Neural progenitor cell (in vitro differentiated cells): Measurements from ENCODE around the gene DNMT3B. TPM values are rescaled to one million over a fixed set of nuclear protein-coding genes. Genes with fewer than 3 reads are reported as not detected.

Source experiments
- DNase-seq: peaks from one replicate; pipeline ENCODE4 v3.0.0-alpha.2; 2016; ENCODE audit warnings: low spot score
- H2AFZ ChIP-seq: fragments of 200-600 bp; sonication (generic); replicated peaks from 2 replicates; pipeline ENCODE4 v1.6.1; 2016; ENCODE audit warnings: antibody characterized with exemption
- H3F3A ChIP-seq: fragments of 200-600 bp; sonication (generic); 2 replicates; pipeline ENCODE4 v1.6.1; 2016; ENCODE audit warnings: antibody characterized with exemption, low read depth
- H3K27ac ChIP-seq: fragments of 200-600 bp; sonication (generic); 2 replicates; pipeline ENCODE4 v1.5.1; 2016; ENCODE audit warnings: mild to moderate bottlenecking
- H3K27me3 ChIP-seq: fragments of 200-600 bp; sonication (generic); 2 replicates; pipeline ENCODE4 v1.6.1; 2016; ENCODE audit warnings: mild to moderate bottlenecking, moderate library complexity
- H3K36me3 ChIP-seq: fragments of 200-600 bp; sonication (generic); 2 replicates; pipeline ENCODE4 v1.5.1; 2016
- H3K4me1 ChIP-seq: fragments of 200-600 bp; sonication (generic); 2 replicates; pipeline ENCODE4 v1.6.1; 2016; ENCODE audit warnings: mixed run types
- H3K4me2 ChIP-seq: fragments of 200-600 bp; sonication (generic); 2 replicates; pipeline ENCODE4 v1.6.1; 2016
- H3K4me3 ChIP-seq: fragments of 200-600 bp; sonication (generic); 2 replicates; pipeline ENCODE4 v1.5.1; 2016
- H3K79me2 ChIP-seq: fragments of 200-600 bp; sonication (generic); 2 replicates; pipeline ENCODE4 v1.6.1; 2016; ENCODE audit warnings: low read depth
- H3K9ac ChIP-seq: fragments of 200-600 bp; sonication (generic); 2 replicates; pipeline ENCODE4 v1.6.1; 2016
- H3K9me3 ChIP-seq: fragments of 200-600 bp; sonication (generic); 2 replicates; pipeline ENCODE4 v1.5.1; 2016; ENCODE audit warnings: low read depth
- H4K20me1 ChIP-seq: fragments of 200-600 bp; sonication (generic); 2 replicates; pipeline ENCODE4 v1.6.1; 2016; ENCODE audit warnings: low read depth
- H3K27ac Mint-ChIP-seq: 3 replicates; pipeline ENCODE4 v1.8.0; 2021; ENCODE audit warnings: mixed read lengths
- H3K27me3 Mint-ChIP-seq: 2 replicates; pipeline ENCODE4 v1.8.0; 2022; ENCODE audit warnings: low read depth, mild to moderate bottlenecking, inconsistent platforms, moderate library complexity, mixed read lengths; ENCODE audit not compliant: insufficient read depth
- H3K36me3 Mint-ChIP-seq: 3 replicates; pipeline ENCODE4 v1.8.0; 2021; ENCODE audit warnings: mixed read lengths
- H3K4me1 Mint-ChIP-seq: 3 replicates; pipeline ENCODE4 v1.8.0; 2021; ENCODE audit warnings: mixed read lengths
- H3K4me3 Mint-ChIP-seq: 3 replicates; pipeline ENCODE4 v1.8.0; 2021; ENCODE audit warnings: mild to moderate bottlenecking, moderate library complexity, mixed read lengths
- H3K9me3 Mint-ChIP-seq: 3 replicates; pipeline ENCODE4 v1.8.0; 2020; ENCODE audit warnings: mixed read lengths
- CTCF ChIP-seq: fragments of 200-600 bp; sonication (generic); IDR thresholded peaks from 2 replicates; pipeline ENCODE4 v1.5.1; 2017; ENCODE audit warnings: antibody characterized with exemption, mild to moderate bottlenecking
- EZH2 ChIP-seq: fragments of 200-600 bp; sonication (generic); IDR thresholded peaks from 2 replicates; pipeline ENCODE4 v1.6.1; 2017; ENCODE audit warnings: antibody characterized with exemption, mild to moderate bottlenecking, moderate library complexity
- EZH2phosphoT487 ChIP-seq: fragments of 200-600 bp; sonication (generic); IDR thresholded peaks from 2 replicates; pipeline ENCODE4 v1.6.1; 2017; ENCODE audit warnings: antibody characterized with exemption
- total RNA-seq: library from RNA; depleted of rRNA; stranded (reverse); fragments of >200 nt; gene quantifications from 2 replicates; pipeline ENCODE4 v1.2.3, GENCODE V29; 2015; ENCODE audit warnings: low replicate concordance

The DNMT3B gene
- total RNA-seq, 1 donor from 2014 or later = 114 TPM

DNA sequence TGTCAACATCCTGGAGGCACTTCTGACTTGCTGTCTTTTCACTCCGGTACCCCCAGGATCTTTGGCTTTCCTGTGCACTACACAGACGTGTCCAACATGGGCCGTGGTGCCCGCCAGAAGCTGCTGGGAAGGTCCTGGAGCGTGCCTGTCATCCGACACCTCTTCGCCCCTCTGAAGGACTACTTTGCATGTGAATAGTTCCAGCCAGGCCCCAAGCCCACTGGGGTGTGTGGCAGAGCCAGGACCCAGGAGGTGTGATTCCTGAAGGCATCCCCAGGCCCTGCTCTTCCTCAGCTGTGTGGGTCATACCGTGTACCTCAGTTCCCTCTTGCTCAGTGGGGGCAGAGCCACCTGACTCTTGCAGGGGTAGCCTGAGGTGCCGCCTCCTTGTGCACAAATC lies 45.5 kb downstream of the DNMT3B start:
- no peak overlapping the region for H2AFZ ChIP-seq
- H3K27ac ChIP-seq = peak overlapping the region; percentile 49
- H3K27ac Mint-ChIP-seq = peak overlapping the region; percentile 16
- H3K4me3 Mint-ChIP-seq = no peak overlapping the region
- H3K4me2 ChIP-seq = peak overlapping the region; percentile 55
- TF ChIP-seq CTCF = no peak
- H3K27me3 Mint-ChIP-seq = no peaks in the 10 kb centered on the region
- H3K4me3 ChIP-seq = no peak overlapping the region
- no peaks in the 10 kb centered on the region for H3K27me3 ChIP-seq
- H3K36me3 ChIP-seq = peaks cover 8% of the 10 kb centered on the region
- peak; percentile 90 for DNase-seq
- H3K9me3 ChIP-seq = no peaks in the 10 kb centered on the region
- H3K79me2 ChIP-seq = no peaks in the 10 kb centered on the region
- peaks cover 18% of the 10 kb centered on the region for H3K4me1 ChIP-seq
- H3K9ac ChIP-seq = no peak overlapping the region
- peaks cover 25% of the 10 kb centered on the region for H3K4me1 Mint-ChIP-seq
- H3F3A ChIP-seq = peaks cover 68% of the 10 kb centered on the region
- H4K20me1 ChIP-seq = peaks cover 48% of the 10 kb centered on the region
- H3K36me3 Mint-ChIP-seq = peaks cover 22% of the 10 kb centered on the region
- no peaks in the 10 kb centered on the region for H3K9me3 Mint-ChIP-seq

GRCh38 chr20:32808438-32808837 lies 46.3 kb downstream of the DNMT3B start:
- Histone ChIP-seq H3K4me1 (peaks cover 18% of the 10 kb centered on the region), H3K27ac (peak overlapping the region; percentile 49), H3K9me3 (no peaks in the 10 kb centered on the region), H2AFZ (no peak overlapping the region), H3K27me3 (no peaks in the 10 kb centered on the region), H4K20me1 (peaks cover 46% of the 10 kb centered on the region), H3K4me2 (no peak overlapping the region), H3K79me2 (no peaks in the 10 kb centered on the region), H3K4me3 (no peak overlapping the region), H3F3A (peaks cover 64% of the 10 kb centered on the region), H3K9ac (no peak overlapping the region), H3K36me3 (peaks cover 4% of the 10 kb centered on the region)
- H3K4me3 Mint-ChIP-seq = peak overlapping the region; percentile 64
- H3K9me3 Mint-ChIP-seq = no peaks in the 10 kb centered on the region
- DNase-seq = no peak
- peaks cover 25% of the 10 kb centered on the region for H3K4me1 Mint-ChIP-seq
- no peaks in the 10 kb centered on the region for H3K27me3 Mint-ChIP-seq
- TF ChIP-seq EZH2phosphoT487 = no peak
- no peak for TF ChIP-seq EZH2
- TF ChIP-seq CTCF = no peak
- peak overlapping the region; percentile 70 for H3K27ac Mint-ChIP-seq
- H3K36me3 Mint-ChIP-seq = peaks cover 15% of the 10 kb centered on the region

DNA sequence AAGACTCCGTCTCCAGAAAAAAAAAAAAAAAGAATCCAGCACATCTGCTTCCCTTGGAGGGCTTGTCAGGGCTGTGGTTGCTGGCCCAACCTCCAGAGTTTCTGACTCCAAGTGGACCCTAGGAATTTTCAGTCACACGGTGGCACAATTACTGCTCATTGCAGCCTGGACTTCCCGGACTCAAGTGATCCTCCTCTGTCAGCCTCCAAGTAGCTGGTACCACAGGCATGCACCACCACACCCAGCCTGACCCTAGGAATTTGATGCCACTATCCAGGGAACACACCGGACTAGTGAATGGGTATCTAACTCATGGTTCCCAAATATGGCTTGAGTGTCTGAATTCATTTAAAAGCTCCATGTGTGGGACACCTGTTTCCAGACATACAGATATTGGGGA lies 47.7 kb downstream of the DNMT3B start:
- Histone ChIP-seq H3F3A (peaks cover 56% of the 10 kb centered on the region), H3K27me3 (no peaks in the 10 kb centered on the region), H2AFZ (no peak overlapping the region), H3K27ac (no peak overlapping the region), H3K36me3 (peaks cover 4% of the 10 kb centered on the region), H3K79me2 (no peaks in the 10 kb centered on the region), H3K9me3 (no peaks in the 10 kb centered on the region), H3K4me3 (no peak overlapping the region), H3K9ac (no peak overlapping the region), H3K4me2 (no peak overlapping the region), H4K20me1 (peaks cover 34% of the 10 kb centered on the region), H3K4me1 (peaks cover 18% of the 10 kb centered on the region)
- no peak for DNase-seq
- Mint-ChIP-seq H3K9me3 (no peaks in the 10 kb centered on the region), H3K27ac (no peak overlapping the region), H3K4me3 (no peak overlapping the region), H3K27me3 (peaks cover 2% of the 10 kb centered on the region), H3K4me1 (peaks cover 25% of the 10 kb centered on the region), H3K36me3 (peaks cover 7% of the 10 kb centered on the region)
- no peak for TF ChIP-seq CTCF
- TF ChIP-seq EZH2 = no peak
- TF ChIP-seq EZH2phosphoT487 = no peak

GRCh38 chr20:32810941-32811340 lies 48.8 kb downstream of the DNMT3B start:
- no peak overlapping the region for H3K9ac ChIP-seq

More at GRCh38 chr20:32810941-32811340, 48.8 kb downstream of the DNMT3B start:
- no peak overlapping the region for H3K4me2 ChIP-seq
- DNase-seq = no peak
- H3K27ac ChIP-seq = peak overlapping the region; percentile 36
- H3K4me1 Mint-ChIP-seq = peaks cover 25% of the 10 kb centered on the region
- no peaks in the 10 kb centered on the region for H3K27me3 ChIP-seq
- peaks cover 18% of the 10 kb centered on the region for H3K4me1 ChIP-seq
- H3K9me3 ChIP-seq = no peaks in the 10 kb centered on the region
- H3K4me3 Mint-ChIP-seq = no peak overlapping the region
- no peak overlapping the region for H3K27ac Mint-ChIP-seq
- H2AFZ ChIP-seq = no peak overlapping the region
- TF ChIP-seq CTCF (no peak), EZH2phosphoT487 (no peak), EZH2 (no peak)
- peaks cover 23% of the 10 kb centered on the region for H4K20me1 ChIP-seq
- H3K79me2 ChIP-seq = no peaks in the 10 kb centered on the region
- peaks cover 2% of the 10 kb centered on the region for H3K27me3 Mint-ChIP-seq
- H3K36me3 Mint-ChIP-seq = peaks cover 7% of the 10 kb centered on the region
- no peak overlapping the region for H3K4me3 ChIP-seq
- peaks cover 4% of the 10 kb centered on the region for H3K36me3 ChIP-seq
- H3K9me3 Mint-ChIP-seq = no peaks in the 10 kb centered on the region
- H3F3A ChIP-seq = peaks cover 46% of the 10 kb centered on the region
